T-cell (primary cell): ENCODE measurements around the gene ERC2. TPM values are rescaled to one million over a fixed set of nuclear protein-coding genes. Genes with fewer than 3 reads are reported as not detected.

Experiments
- ATAC-seq, 4 experiments: fragments of 200-7000 bp in 3 of 4; fragments of 150-1000 bp in 1 of 4; cut with Tn5 transposase; replicated peaks in 1 of 4; 1 replicate in 3 of 4; 2 replicates in 1 of 4; pipeline ENCODE4 v1.10.0; 2021; ENCODE audit warnings: moderate library complexity in 3 of 4, mild to moderate bottlenecking in 2 of 4, moderate number of reproducible peaks in 1 of 4
- CTCF ChIA-PET, 2 donors: fragments of 300-600 bp; sonication (Branson Sonifier 250); formaldehyde crosslinking; loops; one replicate each; lab custom pipeline; 2022; ENCODE audit warnings: antibody characterized with exemption in 2 of 2; lab: Charles Lee
- POLR2A ChIA-PET, 2 donors: fragments of 300-600 bp; sonication (Branson Sonifier 250); formaldehyde crosslinking; loops; one replicate each; lab custom pipeline; 2022; ENCODE audit warnings: antibody characterized with exemption in 2 of 2; lab: Charles Lee
- DNase-seq, 35 experiments: peaks; one replicate each; pipeline versions ENCODE4 v3.0.0 to v3.0.0-alpha.2; 2013 to 2023
- H3K27ac ChIP-seq: one replicate; pipeline ENCODE4 v1.5.1; 2013; ENCODE audit warnings: low read length
- H3K27me3 ChIP-seq, 2 experiments: replicated peaks in 1 of 2; 1 replicate in 1 of 2; 2 replicates in 1 of 2; pipeline versions ENCODE4 v1.6.1 to v1.7.0; 2013; ENCODE audit warnings: low read length in 1 of 2, mixed read lengths in 1 of 2; ENCODE audit not compliant: control insufficient read depth in 2 of 2, insufficient read depth in 2 of 2; ENCODE audit errors: extremely low read depth in 1 of 2
- H3K36me3 ChIP-seq, 2 donors: 1 replicate in 1 of 2; 2 replicates in 1 of 2; pipeline versions ENCODE4 v1.6.1 to v1.7.0; 2013; ENCODE audit warnings: low read length in 1 of 2; ENCODE audit not compliant: control insufficient read depth in 2 of 2, insufficient read depth in 1 of 2; ENCODE audit errors: extremely low read depth in 1 of 2
- H3K4me1 ChIP-seq, 2 experiments: 1 replicate in 1 of 2; 2 replicates in 1 of 2; pipeline versions ENCODE4 v1.6.1 to v1.7.0; 2013; ENCODE audit warnings: low read length in 2 of 2, mixed read lengths in 1 of 2; ENCODE audit not compliant: insufficient read depth in 2 of 2, control insufficient read depth in 1 of 2; ENCODE audit errors: extremely low read depth in 1 of 2
- H3K4me3 ChIP-seq, 2 donors: 1 replicate in 1 of 2; 2 replicates in 1 of 2; pipeline versions ENCODE4 v1.5.1 to v1.7.0; 2013; ENCODE audit warnings: mild to moderate bottlenecking in 2 of 2, low read length in 1 of 2, moderate library complexity in 1 of 2; ENCODE audit not compliant: control insufficient read depth in 1 of 2; ENCODE audit errors: extremely low read depth in 1 of 2
- H3K9me3 ChIP-seq: 2 replicates; pipeline ENCODE4 v1.7.0; 2013
- H3K27ac Mint-ChIP-seq, 2 donors: one replicate each; pipeline ENCODE4 v1.8.0; 2020 to 2021; ENCODE audit warnings: mild to moderate bottlenecking in 2 of 2, mixed read lengths in 2 of 2
- H3K27me3 Mint-ChIP-seq, 2 donors: one replicate each; pipeline ENCODE4 v1.8.0; 2021 to 2022; ENCODE audit warnings: mixed read lengths in 2 of 2
- H3K36me3 Mint-ChIP-seq: one replicate; pipeline ENCODE4 v1.8.0; 2021; ENCODE audit warnings: mixed read lengths
- H3K4me1 Mint-ChIP-seq, 3 donors: one replicate each; pipeline ENCODE4 v1.8.0; 2020 to 2022; ENCODE audit warnings: mixed read lengths in 3 of 3, mild to moderate bottlenecking in 1 of 3
- H3K4me3 Mint-ChIP-seq, 3 donors: one replicate each; pipeline ENCODE4 v1.8.0; 2020 to 2022; ENCODE audit warnings: mild to moderate bottlenecking in 3 of 3, mixed read lengths in 3 of 3, moderate library complexity in 3 of 3
- H3K9me3 Mint-ChIP-seq, 3 donors: one replicate each; pipeline ENCODE4 v1.8.0; 2020 to 2022; ENCODE audit warnings: mixed read lengths in 3 of 3
- WGBS: methylation state at CpG from one replicate; pipeline ENCODE4 v1.1.5; 2013; ENCODE audit warnings: missing lambda C conversion rate; ENCODE audit not compliant: insufficient coverage; 5-methylcytosine and 5-hydroxymethylcytosine counted together
- total RNA-seq, 35 experiments: library from RNA in 6 of 35; stranded (reverse) in 6 of 35; fragments of 120-200 nt in 1 of 35; gene quantifications; one replicate each; pipeline versions ENCODE4 v1.2.1 to v1.2.4 and lab custom pipeline; 2013 to 2026

Gene ERC2
- total RNA-seq, 5 donors from 2014 or later (not counting 1 experiment from before 2014, with no cell fraction given): not detected

GRCh38 chr3:55929154-55929869 lies 539.0 kb downstream of the ERC2 start:
- H3K9me3 Mint-ChIP-seq: peaks cover 0 to 8% (median 4%) of the 10 kb centered on the region in 3 donors
- ATAC-seq: no peak
- H3K4me3 ChIP-seq: no peak overlapping the region
- peaks cover 0 to 7% of the 10 kb centered on the region in 2 donors for H3K27me3 Mint-ChIP-seq
- no peaks in the 10 kb centered on the region for H3K9me3 ChIP-seq
- no peaks in the 10 kb centered on the region for H3K27me3 ChIP-seq
- no peaks in the 10 kb centered on the region for H3K36me3 ChIP-seq
- no peaks in the 10 kb centered on the region for H3K36me3 Mint-ChIP-seq
- H3K27ac Mint-ChIP-seq: no peak overlapping the region
- POLR2A ChIA-PET: interaction anchor here in 1 of 2 donors (0.6 kb wide), 1 partner anchor 25 kb away, joined by 3 read pairs; no protein-coding TSS in a partner anchor
- DNase-seq: no peak
- H3K4me1 ChIP-seq: no peaks in the 10 kb centered on the region
- CTCF ChIA-PET: no interaction called here
- H3K4me1 Mint-ChIP-seq: no peaks in the 10 kb centered on the region
- no CpG with 5 or more reads among the region's 4 CpGs for WGBS
- H3K27ac ChIP-seq: no peak overlapping the region
- no peak overlapping the region for H3K4me3 Mint-ChIP-seq

GRCh38 chr3:55923626-55924025 lies 544.6 kb downstream of the ERC2 start:
- no peaks in the 10 kb centered on the region for H3K4me1 ChIP-seq
- H3K27me3 ChIP-seq: no peaks in the 10 kb centered on the region
- DNase-seq (no peak), ATAC-seq (no peak)
- no peaks in the 10 kb centered on the region for H3K36me3 ChIP-seq
- Mint-ChIP-seq H3K9me3 (peaks cover 0 to 5% (median 0%) of the 10 kb centered on the region in 3 donors), H3K4me3 (no peak overlapping the region), H3K4me1 (no peaks in the 10 kb centered on the region), H3K27me3 (peaks cover 0 to 4% of the 10 kb centered on the region in 2 donors), H3K36me3 (no peaks in the 10 kb centered on the region), H3K27ac (no peak overlapping the region)
- no peaks in the 10 kb centered on the region for H3K9me3 ChIP-seq
- POLR2A ChIA-PET: interaction anchor here in 1 of 2 donors (0.6 kb wide), 1 partner anchor 10 kb away, joined by 5 read pairs; no protein-coding TSS in a partner anchor
- no peak overlapping the region for H3K27ac ChIP-seq
- WGBS: 75% methylated on average over 1 of the region's 1 CpG
- CTCF ChIA-PET: no interaction called here
- H3K4me3 ChIP-seq: no peak overlapping the region

GRCh38 chr3:55923207-55923606 lies 545.1 kb downstream of the ERC2 start:
- no peaks in the 10 kb centered on the region for H3K36me3 ChIP-seq
- no peak overlapping the region for H3K4me3 Mint-ChIP-seq

GRCh38 chr3:55912880-55913279 lies 555.4 kb downstream of the ERC2 start:
- no CpG with 5 or more reads among the region's 2 CpGs for WGBS
- ChIA-PET CTCF (no interaction called here), POLR2A (no interaction called here)
- Mint-ChIP-seq H3K4me3 (no peak overlapping the region), H3K36me3 (no peaks in the 10 kb centered on the region), H3K4me1 (no peaks in the 10 kb centered on the region), H3K27ac (no peak overlapping the region), H3K27me3 (peaks cover 0 to 7% of the 10 kb centered on the region in 2 donors), H3K9me3 (peaks cover 0 to 9% (median 8%) of the 10 kb centered on the region in 3 donors)
- H3K4me3 ChIP-seq: no peak overlapping the region
- no peaks in the 10 kb centered on the region for H3K36me3 ChIP-seq
- no peaks in the 10 kb centered on the region for H3K4me1 ChIP-seq
- ATAC-seq: no peak
- no peaks in the 10 kb centered on the region for H3K27me3 ChIP-seq
- no peaks in the 10 kb centered on the region for H3K9me3 ChIP-seq
- no peak for DNase-seq
- no peak overlapping the region for H3K27ac ChIP-seq

More at GRCh38 chr3:55923207-55923606, 545.1 kb downstream of the ERC2 start:
- Histone ChIP-seq H3K27me3 (no peaks in the 10 kb centered on the region), H3K27ac (no peak overlapping the region), H3K4me3 (no peak overlapping the region), H3K9me3 (no peaks in the 10 kb centered on the region), H3K4me1 (no peaks in the 10 kb centered on the region)
- Mint-ChIP-seq H3K4me1 (no peaks in the 10 kb centered on the region), H3K27me3 (peaks cover 0 to 4% of the 10 kb centered on the region in 2 donors), H3K27ac (no peak overlapping the region), H3K9me3 (peaks cover 0 to 4% (median 0%) of the 10 kb centered on the region in 3 donors), H3K36me3 (no peaks in the 10 kb centered on the region)
- CTCF ChIA-PET: no interaction called here
- no peak for ATAC-seq
- POLR2A ChIA-PET: interaction anchor here in 1 of 2 donors (0.6 kb wide), 1 partner anchor 10 kb away, joined by 5 read pairs; no protein-coding TSS in a partner anchor
- WGBS: no CpG with 5 or more reads among the region's 2 CpGs
- DNase-seq: no peak

GRCh38 chr3:55911266-55911665 lies 557.0 kb downstream of the ERC2 start:
- H3K27ac ChIP-seq: no peak overlapping the region
- no peaks in the 10 kb centered on the region for H3K36me3 ChIP-seq
- ATAC-seq (no peak), DNase-seq (no peak)
- no peaks in the 10 kb centered on the region for H3K4me1 ChIP-seq
- H3K27me3 ChIP-seq: no peaks in the 10 kb centered on the region
- no peak overlapping the region for H3K4me3 Mint-ChIP-seq
- H3K4me1 Mint-ChIP-seq: no peaks in the 10 kb centered on the region
- no peak overlapping the region for H3K27ac Mint-ChIP-seq
- no peaks in the 10 kb centered on the region for H3K9me3 ChIP-seq
- CTCF ChIA-PET: no interaction called here
- peaks cover 0 to 7% of the 10 kb centered on the region in 2 donors for H3K27me3 Mint-ChIP-seq
- H3K4me3 ChIP-seq: no peak overlapping the region
- H3K9me3 Mint-ChIP-seq: peaks cover 0 to 9% (median 8%) of the 10 kb centered on the region in 3 donors
- WGBS: no CpG with 5 or more reads among the region's 4 CpGs
- POLR2A ChIA-PET: no interaction called here
- no peaks in the 10 kb centered on the region for H3K36me3 Mint-ChIP-seq

- DNase-seq (no peak), ATAC-seq (no peak)
- Histone ChIP-seq H3K4me3 (no peak overlapping the region), H3K4me1 (no peaks in the 10 kb centered on the region), H3K27me3 (no peaks in the 10 kb centered on the region), H3K27ac (no peak overlapping the region), H3K36me3 (no peaks in the 10 kb centered on the region), H3K9me3 (no peaks in the 10 kb centered on the region)
- Mint-ChIP-seq H3K27ac (no peak overlapping the region), H3K36me3 (no peaks in the 10 kb centered on the region), H3K4me3 (no peak overlapping the region), H3K9me3 (peaks cover 0 to 9% (median 8%) of the 10 kb centered on the region in 3 donors), H3K27me3 (peaks cover 0 to 11% of the 10 kb centered on the region in 2 donors), H3K4me1 (no peaks in the 10 kb centered on the region)
- CTCF ChIA-PET: no interaction called here
- POLR2A ChIA-PET: no interaction called here
- no CpG with 5 or more reads among the region's 1 CpG for WGBS
Observed at GRCh38 chr3:55910543-55910942, 557.7 kb downstream of the ERC2 start.
